Fibroblast of villous mesenchyme (primary cell): ENCODE results near the gene VPS39. TPM values are rescaled to one million over a fixed set of nuclear protein-coding genes. Genes with fewer than 3 reads are reported as not detected.

Experiments used
- DNase-seq: peaks from one replicate; pipeline ENCODE4 v3.0.0-alpha.2; 2010; ENCODE audit warnings: low read depth
- H3K4me3 ChIP-seq: 2 replicates; pipeline ENCODE4 v1.5.1; 2011; ENCODE audit warnings: low read depth, mild to moderate bottlenecking, low read length
- CTCF ChIP-seq: IDR thresholded peaks from 2 replicates; pipeline ENCODE4 v1.5.1; 2012; ENCODE audit warnings: low read depth, mild to moderate bottlenecking, low read length; ENCODE audit not compliant: insufficient read depth
- total RNA-seq: library from RNA; depleted of rRNA; stranded (reverse); fragments of >200 nt; gene quantifications from 2 replicates; pipeline ENCODE4 v1.2.3, GENCODE V29; 2012

Gene VPS39
- total RNA-seq, 1 donor: 70.4 TPM

- no peak for TF ChIP-seq CTCF
- DNase-seq: no peak
- H3K4me3 ChIP-seq: no peak overlapping the region
Measured at GRCh38 chr15:42141795-42142667, 66.1 kb downstream of the VPS39 start.

GRCh38 chr15:42141246-42141645, 66.9 kb downstream of the VPS39 start:
- no peak for TF ChIP-seq CTCF

GRCh38 chr15:42140383-42141070, 67.6 kb downstream of the VPS39 start:
- no peak overlapping the region for H3K4me3 ChIP-seq
- DNase-seq: no peak
- TF ChIP-seq CTCF: no peak

More at GRCh38 chr15:42141246-42141645, 66.9 kb downstream of the VPS39 start:
- H3K4me3 ChIP-seq: no peak overlapping the region
- no peak for DNase-seq

- TF ChIP-seq CTCF: no peak
- no peak overlapping the region for H3K4me3 ChIP-seq
- DNase-seq: no peak
Measured at GRCh38 chr15:42139596-42139995, 68.5 kb downstream of the VPS39 start.

GRCh38 chr15:42138968-42139386, 69.1 kb downstream of the VPS39 start:
- TF ChIP-seq CTCF: no peak
- DNase-seq: peak; percentile 5
- H3K4me3 ChIP-seq: no peak overlapping the region

- DNase-seq: no peak
- no peak for TF ChIP-seq CTCF
- H3K4me3 ChIP-seq: no peak overlapping the region
Measured at GRCh38 chr15:42138411-42138810, 69.7 kb downstream of the VPS39 start.
